Measurements from ENCODE around the gene TMEM43.

TMEM43 gene

GRCh38 chr3:14181253-14181652 lies 56.4 kb downstream of the TMEM43 start:
- no peak for DNase-seq

- no peak for DNase-seq
These were observed 58.2 kb downstream of the TMEM43 start for GRCh38 chr3:14183015-14183577.

- no peak for DNase-seq
These were observed 62.1 kb downstream of the TMEM43 start for GRCh38 chr3:14186854-14187458.

- DNase-seq = no peak
These were observed 63.3 kb downstream of the TMEM43 start for GRCh38 chr3:14188041-14188754.
